ENCODE results near the gene NLK.

DNA sequence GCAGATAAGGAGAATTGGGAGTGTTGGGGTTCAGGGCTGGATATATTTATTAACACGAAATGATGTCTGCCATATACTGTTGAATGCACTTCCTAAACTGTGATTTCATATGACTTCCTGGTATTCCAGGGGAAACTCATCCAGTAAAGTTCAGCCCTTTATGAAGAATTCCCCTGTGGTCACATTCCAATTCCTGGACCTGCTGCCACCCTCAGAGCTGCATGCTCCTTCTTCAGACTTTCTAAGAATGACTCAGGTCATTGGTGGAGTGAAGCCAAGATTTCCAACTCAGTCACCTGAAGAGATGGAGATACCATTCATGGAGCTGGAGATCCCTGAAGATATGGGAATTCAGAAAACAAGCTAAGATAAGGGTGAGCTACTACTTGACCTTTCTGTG is 162.3 kb downstream of the NLK start:
- TF ChIP-seq, protein P1, sequence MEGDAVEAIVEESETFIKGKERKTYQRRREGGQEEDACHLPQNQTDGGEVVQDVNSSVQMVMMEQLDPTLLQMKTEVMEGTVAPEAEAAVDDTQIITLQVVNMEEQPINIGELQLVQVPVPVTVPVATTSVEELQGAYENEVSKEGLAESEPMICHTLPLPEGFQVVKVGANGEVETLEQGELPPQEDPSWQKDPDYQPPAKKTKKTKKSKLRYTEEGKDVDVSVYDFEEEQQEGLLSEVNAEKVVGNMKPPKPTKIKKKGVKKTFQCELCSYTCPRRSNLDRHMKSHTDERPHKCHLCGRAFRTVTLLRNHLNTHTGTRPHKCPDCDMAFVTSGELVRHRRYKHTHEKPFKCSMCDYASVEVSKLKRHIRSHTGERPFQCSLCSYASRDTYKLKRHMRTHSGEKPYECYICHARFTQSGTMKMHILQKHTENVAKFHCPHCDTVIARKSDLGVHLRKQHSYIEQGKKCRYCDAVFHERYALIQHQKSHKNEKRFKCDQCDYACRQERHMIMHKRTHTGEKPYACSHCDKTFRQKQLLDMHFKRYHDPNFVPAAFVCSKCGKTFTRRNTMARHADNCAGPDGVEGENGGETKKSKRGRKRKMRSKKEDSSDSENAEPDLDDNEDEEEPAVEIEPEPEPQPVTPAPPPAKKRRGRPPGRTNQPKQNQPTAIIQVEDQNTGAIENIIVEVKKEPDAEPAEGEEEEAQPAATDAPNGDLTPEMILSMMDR (conservative IDR thresholded peaks at IDR 0.05; ENCODE audit: low read depth, low read length) = no peak
- no peak for TF ChIP-seq EZH2phosphoT487 (IDR thresholded peaks at IDR 0.05; ENCODE audit: borderline replicate concordance, low read length)
